ENCODE results near the gene UCHL1.

Gene UCHL1

GRCh38 chr4:41232406-41232805, 24.3 kb upstream of the UCHL1 start:
- no peaks in the 10 kb centered on the region for H3K27me3 ChIP-seq (ENCODE audit: insufficient read depth, poor library complexity, severe bottlenecking)
- DNase-seq (ENCODE audit: low read depth in 1 of 2, low spot score in 1 of 2), result no peak
- no peak overlapping the region for H3K4me3 ChIP-seq (replicated peaks; ENCODE audit: insufficient read depth, low read length)
- no peak for TF ChIP-seq CTCF (IDR thresholded peaks at IDR 0.05; ENCODE audit: insufficient read depth, low read length)
- TF ChIP-seq GABPA (IDR thresholded peaks at IDR 0.05; ENCODE audit: low read depth), result no peak
- TF ChIP-seq SPI1 (IDR thresholded peaks at IDR 0.05; ENCODE audit: borderline replicate concordance, low read depth), result no peak
- H3K27ac ChIP-seq (replicated peaks), result no peak overlapping the region

- no peak for TF ChIP-seq CTCF (IDR thresholded peaks at IDR 0.05; ENCODE audit: insufficient read depth, low read length)
- no peak for TF ChIP-seq SPI1 (IDR thresholded peaks at IDR 0.05; ENCODE audit: borderline replicate concordance, low read depth)
- no peak for TF ChIP-seq POLR2AphosphoS5 (IDR thresholded peaks at IDR 0.05; ENCODE audit: low read depth)
- no peak for TF ChIP-seq REST (IDR thresholded peaks at IDR 0.05; ENCODE audit: insufficient replicate concordance, low read depth)
- TF ChIP-seq GABPA (IDR thresholded peaks at IDR 0.05; ENCODE audit: low read depth), result no peak
- no peak for DNase-seq (ENCODE audit: low read depth in 1 of 2, low spot score in 1 of 2)
Measured at GRCh38 chr4:41232856-41233255, 23.9 kb upstream of the UCHL1 start.

GRCh38 chr4:41236032-41236431, 20.7 kb upstream of the UCHL1 start:
- no peak for TF ChIP-seq GABPA (IDR thresholded peaks at IDR 0.05; ENCODE audit: low read depth)
- no peak for TF ChIP-seq CTCF (IDR thresholded peaks at IDR 0.05; ENCODE audit: insufficient read depth, low read length)
- TF ChIP-seq REST (IDR thresholded peaks at IDR 0.05; ENCODE audit: insufficient replicate concordance, low read depth), result no peak
- TF ChIP-seq SPI1 (IDR thresholded peaks at IDR 0.05; ENCODE audit: borderline replicate concordance, low read depth), result no peak
- no peak for TF ChIP-seq POLR2AphosphoS5 (IDR thresholded peaks at IDR 0.05; ENCODE audit: low read depth)
- H3K4me3 ChIP-seq (replicated peaks; ENCODE audit: insufficient read depth, low read length), result no peak overlapping the region
- H3K27me3 ChIP-seq (ENCODE audit: insufficient read depth, poor library complexity, severe bottlenecking), result no peaks in the 10 kb centered on the region
- no peak overlapping the region for H3K27ac ChIP-seq (replicated peaks)
- no peak for DNase-seq (ENCODE audit: low read depth in 1 of 2, low spot score in 1 of 2)

More at GRCh38 chr4:41232856-41233255, 23.9 kb upstream of the UCHL1 start:
- no peak overlapping the region for H3K27ac ChIP-seq (replicated peaks)
- H3K4me3 ChIP-seq (replicated peaks; ENCODE audit: insufficient read depth, low read length), result no peak overlapping the region
- H3K27me3 ChIP-seq (ENCODE audit: insufficient read depth, poor library complexity, severe bottlenecking), result no peaks in the 10 kb centered on the region

GRCh38 chr4:41236508-41236907, 20.2 kb upstream of the UCHL1 start:
- no peak overlapping the region for H3K27ac ChIP-seq (replicated peaks)
- H3K27me3 ChIP-seq (ENCODE audit: insufficient read depth, poor library complexity, severe bottlenecking), result no peaks in the 10 kb centered on the region
- DNase-seq (ENCODE audit: low read depth in 1 of 2, low spot score in 1 of 2), result no peak
- H3K4me3 ChIP-seq (replicated peaks; ENCODE audit: insufficient read depth, low read length), result no peak overlapping the region
- TF ChIP-seq CTCF (IDR thresholded peaks at IDR 0.05; ENCODE audit: insufficient read depth, low read length), result no peak
- TF ChIP-seq GABPA (IDR thresholded peaks at IDR 0.05; ENCODE audit: low read depth), result no peak
- TF ChIP-seq REST (IDR thresholded peaks at IDR 0.05; ENCODE audit: insufficient replicate concordance, low read depth), result no peak
- TF ChIP-seq SPI1 (IDR thresholded peaks at IDR 0.05; ENCODE audit: borderline replicate concordance, low read depth), result no peak
- TF ChIP-seq POLR2AphosphoS5 (IDR thresholded peaks at IDR 0.05; ENCODE audit: low read depth), result no peak

Data from HL-60 (cell line).